H1 (cell line): ENCODE data around the gene ZNF487. TPM values are rescaled to one million over a fixed set of nuclear protein-coding genes. Genes with fewer than 3 reads are reported as not detected.
A peak's percentile ranks its signal among the peaks of the same experiment; 100 is the strongest.

Experiments
- KDM1A ChIP-seq: fragments of 200-600, 300-600 bp; sonication (generic); IDR thresholded peaks from 2 replicates; pipeline ENCODE4 v1.7.1; 2016; ENCODE audit warnings: mild to moderate bottlenecking, low read length, borderline replicate concordance
- PHF8 ChIP-seq: fragments of 200-600 bp; sonication (generic); conservative IDR thresholded peaks from 2 replicates; pipeline ENCODE4 v1.7.1; 2012; ENCODE audit warnings: low read depth, mild to moderate bottlenecking, inconsistent platforms, low read length, moderate library complexity
- polyA plus RNA-seq, 7 experiments: library from polyadenylated mRNA; depleted of rRNA in 3 of 7; stranded (reverse) in 5 of 7; unstranded in 2 of 7; fragments of >200 nt in 5 of 7; fragments of 200-250 nt in 2 of 7; gene quantifications; 1 replicate in 5 of 7; 2 replicates in 1 of 7; 4 replicates in 1 of 7; pipeline versions ENCODE4 v1.2.1 to v1.2.3, GENCODE V29; 2011 to 2013; ENCODE audit warnings: missing spikeins in 2 of 7, mixed read lengths in 2 of 7
- total RNA-seq: library from RNA; stranded (reverse); fragmentation: NEBNext Ultra II Directional; extraction: Animal tissue kit (Norgen Biotek cat#: 25700); gene quantifications from 2 replicates; pipeline ENCODE4 v1.2.1, GENCODE V29; 2021

ZNF487 gene
- total and polyA plus RNA-seq, 2 of the 8 experiments (the other 6 are each of a cell fraction or from before 2014, with no cell fraction given) = 1.9 to 2.5 TPM

GRCh38 chr10:43436291-43437140 is at the start of gene ZNF487 (continued):
- TF ChIP-seq PHF8 = peak; percentile 94
- TF ChIP-seq KDM1A = no peak
